ENCODE results near the gene PYGB.
A peak's percentile ranks its signal among the peaks of the same experiment; 100 is the strongest.

PYGB gene

GRCh38 chr20:25252686-25253421 lies 5.0 kb downstream of the PYGB start:
- H2BK120ac ChIP-seq (ENCODE audit: low read depth, low read length): no peak overlapping the region
- H3K18ac ChIP-seq (ENCODE audit: low read length): no peak overlapping the region
- no peak overlapping the region for H2AFZ ChIP-seq (ENCODE audit: low read length)
- H2BK12ac ChIP-seq (ENCODE audit: low read length): no peak overlapping the region
- WGBS, 2 donors (ENCODE audit: extremely low coverage in 2 of 2, insufficient read length in 2 of 2, insufficient replicate concordance in 1 of 2): no CpG with 5 or more reads among the region's 6 CpGs
- peaks cover 19 to 29% of the 10 kb centered on the region in 2 donors for H3K4me1 ChIP-seq (ENCODE audit: control insufficient read depth in 2 of 2, insufficient read depth in 1 of 2, low read depth in 1 of 2, low read length in 2 of 2)
- H3K9ac ChIP-seq (ENCODE audit: low read depth, low read length, poor library complexity): no peak overlapping the region
- peak overlapping the region; percentile 60 for H3K14ac ChIP-seq (ENCODE audit: low read length)
- no peak overlapping the region for H2BK5ac ChIP-seq (ENCODE audit: low read length)
- H3K36me3 ChIP-seq (replicated peaks in 1 of 2; ENCODE audit: control insufficient read depth in 2 of 2, insufficient read depth in 2 of 2, low read length in 2 of 2): peaks cover 7 to 38% of the 10 kb centered on the region in 2 donors
- no peaks in the 10 kb centered on the region for H3K27me3 ChIP-seq (ENCODE audit: control insufficient read depth in 3 of 3, insufficient read depth in 3 of 3, low read depth in 1 of 3, low read length in 3 of 3)
- H3K4me3 ChIP-seq (ENCODE audit: low read length in 2 of 2): no peak overlapping the region
- H3K27ac ChIP-seq (replicated peaks; ENCODE audit: low read length): no peak overlapping the region
- H4K8ac ChIP-seq (ENCODE audit: low read depth, low read length): no peak overlapping the region
- H3K4me2 ChIP-seq (ENCODE audit: insufficient read depth, low read length, poor library complexity, severe bottlenecking): no peak overlapping the region
- H2AK5ac ChIP-seq (ENCODE audit: low read depth, low read length): no peak overlapping the region
- no peak for DNase-seq (ENCODE audit: low spot score)
- H3K4ac ChIP-seq (ENCODE audit: low read length): no peak overlapping the region
- H3K9me3 ChIP-seq (replicated peaks in 1 of 2; ENCODE audit: control insufficient read depth in 2 of 2, insufficient read depth in 1 of 2, low read depth in 1 of 2, low read length in 2 of 2): peaks cover 0 to 2% of the 10 kb centered on the region in 2 donors
- H2BK15ac ChIP-seq (ENCODE audit: low read length): no peak overlapping the region
- no peak overlapping the region for H4K91ac ChIP-seq (ENCODE audit: low read depth, low read length, poor library complexity)
- H3K79me1 ChIP-seq (ENCODE audit: low read depth, low read length): peaks cover 5% of the 10 kb centered on the region
- no peak overlapping the region for H3K23ac ChIP-seq (ENCODE audit: low read depth, low read length, poor library complexity)

- Histone ChIP-seq H3K4me1 (ENCODE audit: control insufficient read depth in 2 of 2, insufficient read depth in 1 of 2, low read depth in 1 of 2, low read length in 2 of 2) (peaks cover 19 to 29% of the 10 kb centered on the region in 2 donors), H2BK5ac (ENCODE audit: low read length) (no peak overlapping the region), H3K4ac (ENCODE audit: low read length) (no peak overlapping the region), H3K27me3 (ENCODE audit: control insufficient read depth in 3 of 3, insufficient read depth in 3 of 3, low read depth in 1 of 3, low read length in 3 of 3) (no peaks in the 10 kb centered on the region), H2BK120ac (ENCODE audit: low read depth, low read length) (no peak overlapping the region), H2AFZ (ENCODE audit: low read length) (no peak overlapping the region), H3K4me3 (ENCODE audit: low read length in 2 of 2) (no peak overlapping the region), H3K27ac (replicated peaks; ENCODE audit: low read length) (no peak overlapping the region), H3K36me3 (replicated peaks in 1 of 2; ENCODE audit: control insufficient read depth in 2 of 2, insufficient read depth in 2 of 2, low read length in 2 of 2) (peaks cover 14 to 43% of the 10 kb centered on the region in 2 donors), H3K9ac (ENCODE audit: low read depth, low read length, poor library complexity) (no peak overlapping the region), H3K14ac (ENCODE audit: low read length) (no peak overlapping the region), H3K79me1 (ENCODE audit: low read depth, low read length) (peaks cover 11% of the 10 kb centered on the region), H4K8ac (ENCODE audit: low read depth, low read length) (no peak overlapping the region), H3K18ac (ENCODE audit: low read length) (no peak overlapping the region), H3K9me3 (replicated peaks in 1 of 2; ENCODE audit: control insufficient read depth in 2 of 2, insufficient read depth in 1 of 2, low read depth in 1 of 2, low read length in 2 of 2) (peaks cover 6 to 8% of the 10 kb centered on the region in 2 donors), H2BK15ac (ENCODE audit: low read length) (no peak overlapping the region), H3K4me2 (ENCODE audit: insufficient read depth, low read length, poor library complexity, severe bottlenecking) (no peak overlapping the region), H3K23ac (ENCODE audit: low read depth, low read length, poor library complexity) (no peak overlapping the region), H2BK12ac (ENCODE audit: low read length) (no peak overlapping the region), H2AK5ac (ENCODE audit: low read depth, low read length) (no peak overlapping the region), H4K91ac (ENCODE audit: low read depth, low read length, poor library complexity) (no peak overlapping the region)
- no peak for DNase-seq (ENCODE audit: low spot score)
- no CpG with 5 or more reads among the region's 11 CpGs for WGBS, 2 donors (ENCODE audit: extremely low coverage in 2 of 2, insufficient read length in 2 of 2, insufficient replicate concordance in 1 of 2)
These were observed 5.9 kb downstream of the PYGB start for GRCh38 chr20:25253606-25254275.

- H3K79me1 ChIP-seq (ENCODE audit: low read depth, low read length): peaks cover 13% of the 10 kb centered on the region
These were observed 6.7 kb downstream of the PYGB start for GRCh38 chr20:25254571-25254970.

GRCh38 chr20:25254986-25255680 lies 7.2 kb downstream of the PYGB start:
- Histone ChIP-seq H2AK5ac (ENCODE audit: low read depth, low read length) (peak overlapping the region; percentile 97), H4K91ac (ENCODE audit: low read depth, low read length, poor library complexity) (peak overlapping the region; percentile 77), H3K9me3 (replicated peaks in 1 of 2; ENCODE audit: control insufficient read depth in 2 of 2, insufficient read depth in 1 of 2, low read depth in 1 of 2, low read length in 2 of 2) (peaks cover 16 to 21% of the 10 kb centered on the region in 2 donors), H2BK12ac (ENCODE audit: low read length) (no peak overlapping the region), H3K79me1 (ENCODE audit: low read depth, low read length) (peaks cover 15% of the 10 kb centered on the region), H2BK15ac (ENCODE audit: low read length) (no peak overlapping the region), H4K8ac (ENCODE audit: low read depth, low read length) (no peak overlapping the region), H3K23ac (ENCODE audit: low read depth, low read length, poor library complexity) (no peak overlapping the region), H3K36me3 (replicated peaks in 1 of 2; ENCODE audit: control insufficient read depth in 2 of 2, insufficient read depth in 2 of 2, low read length in 2 of 2) (peaks cover 27 to 55% of the 10 kb centered on the region in 2 donors), H3K18ac (ENCODE audit: low read length) (peak overlapping the region; percentile 72), H3K4me1 (ENCODE audit: control insufficient read depth in 2 of 2, insufficient read depth in 1 of 2, low read depth in 1 of 2, low read length in 2 of 2) (peaks cover 15 to 26% of the 10 kb centered on the region in 2 donors), H2AFZ (ENCODE audit: low read length) (no peak overlapping the region), H3K27me3 (ENCODE audit: control insufficient read depth in 3 of 3, insufficient read depth in 3 of 3, low read depth in 1 of 3, low read length in 3 of 3) (no peaks in the 10 kb centered on the region), H3K27ac (replicated peaks; ENCODE audit: low read length) (no peak overlapping the region), H3K14ac (ENCODE audit: low read length) (peak overlapping the region; percentile 58), H2BK5ac (ENCODE audit: low read length) (no peak overlapping the region), H3K4me2 (ENCODE audit: insufficient read depth, low read length, poor library complexity, severe bottlenecking) (no peak overlapping the region), H3K9ac (ENCODE audit: low read depth, low read length, poor library complexity) (no peak overlapping the region), H3K4me3 (ENCODE audit: low read length in 2 of 2) (no peak overlapping the region), H2BK120ac (ENCODE audit: low read depth, low read length) (no peak overlapping the region), H3K4ac (ENCODE audit: low read length) (no peak overlapping the region)
- no CpG with 5 or more reads among the region's 12 CpGs for WGBS, 2 donors (ENCODE audit: extremely low coverage in 2 of 2, insufficient read length in 2 of 2, insufficient replicate concordance in 1 of 2)
- no peak for DNase-seq (ENCODE audit: low spot score)

More at GRCh38 chr20:25254571-25254970, 6.7 kb downstream of the PYGB start:
- no peak overlapping the region for H3K23ac ChIP-seq (ENCODE audit: low read depth, low read length, poor library complexity)
- H3K9me3 ChIP-seq (replicated peaks in 1 of 2; ENCODE audit: control insufficient read depth in 2 of 2, insufficient read depth in 1 of 2, low read depth in 1 of 2, low read length in 2 of 2): peaks cover 11 to 16% of the 10 kb centered on the region in 2 donors
- H3K4me2 ChIP-seq (ENCODE audit: insufficient read depth, low read length, poor library complexity, severe bottlenecking): no peak overlapping the region
- H3K14ac ChIP-seq (ENCODE audit: low read length): no peak overlapping the region
- no peak overlapping the region for H2BK12ac ChIP-seq (ENCODE audit: low read length)
- no peak overlapping the region for H4K91ac ChIP-seq (ENCODE audit: low read depth, low read length, poor library complexity)
- no peak overlapping the region for H4K8ac ChIP-seq (ENCODE audit: low read depth, low read length)
- WGBS, 2 donors (ENCODE audit: extremely low coverage in 2 of 2, insufficient read length in 2 of 2, insufficient replicate concordance in 1 of 2): no CpG with 5 or more reads among the region's 5 CpGs
- no peak overlapping the region for H3K9ac ChIP-seq (ENCODE audit: low read depth, low read length, poor library complexity)
- H3K27me3 ChIP-seq (ENCODE audit: control insufficient read depth in 3 of 3, insufficient read depth in 3 of 3, low read depth in 1 of 3, low read length in 3 of 3): no peaks in the 10 kb centered on the region
- H2AFZ ChIP-seq (ENCODE audit: low read length): no peak overlapping the region
- H3K4ac ChIP-seq (ENCODE audit: low read length): no peak overlapping the region
- peaks cover 15 to 29% of the 10 kb centered on the region in 2 donors for H3K4me1 ChIP-seq (ENCODE audit: control insufficient read depth in 2 of 2, insufficient read depth in 1 of 2, low read depth in 1 of 2, low read length in 2 of 2)
- H2BK120ac ChIP-seq (ENCODE audit: low read depth, low read length): no peak overlapping the region
- H2BK5ac ChIP-seq (ENCODE audit: low read length): no peak overlapping the region
- no peak overlapping the region for H3K4me3 ChIP-seq (ENCODE audit: low read length in 2 of 2)
- no peak overlapping the region for H3K18ac ChIP-seq (ENCODE audit: low read length)
- peaks cover 22 to 51% of the 10 kb centered on the region in 2 donors for H3K36me3 ChIP-seq (replicated peaks in 1 of 2; ENCODE audit: control insufficient read depth in 2 of 2, insufficient read depth in 2 of 2, low read length in 2 of 2)
- no peak overlapping the region for H3K27ac ChIP-seq (replicated peaks; ENCODE audit: low read length)
- no peak for DNase-seq (ENCODE audit: low spot score)
- no peak overlapping the region for H2AK5ac ChIP-seq (ENCODE audit: low read depth, low read length)
- no peak overlapping the region for H2BK15ac ChIP-seq (ENCODE audit: low read length)

Measured in neuronal stem cell (in vitro differentiated cells).